AG20443 (cell line): ENCODE data around the gene CNNM2.

Experiments used
- DNase-seq: peaks from one replicate; pipeline ENCODE4 v3.0.0; 2012; ENCODE audit warnings: low spot score, mixed read lengths

CNNM2 gene

DNA sequence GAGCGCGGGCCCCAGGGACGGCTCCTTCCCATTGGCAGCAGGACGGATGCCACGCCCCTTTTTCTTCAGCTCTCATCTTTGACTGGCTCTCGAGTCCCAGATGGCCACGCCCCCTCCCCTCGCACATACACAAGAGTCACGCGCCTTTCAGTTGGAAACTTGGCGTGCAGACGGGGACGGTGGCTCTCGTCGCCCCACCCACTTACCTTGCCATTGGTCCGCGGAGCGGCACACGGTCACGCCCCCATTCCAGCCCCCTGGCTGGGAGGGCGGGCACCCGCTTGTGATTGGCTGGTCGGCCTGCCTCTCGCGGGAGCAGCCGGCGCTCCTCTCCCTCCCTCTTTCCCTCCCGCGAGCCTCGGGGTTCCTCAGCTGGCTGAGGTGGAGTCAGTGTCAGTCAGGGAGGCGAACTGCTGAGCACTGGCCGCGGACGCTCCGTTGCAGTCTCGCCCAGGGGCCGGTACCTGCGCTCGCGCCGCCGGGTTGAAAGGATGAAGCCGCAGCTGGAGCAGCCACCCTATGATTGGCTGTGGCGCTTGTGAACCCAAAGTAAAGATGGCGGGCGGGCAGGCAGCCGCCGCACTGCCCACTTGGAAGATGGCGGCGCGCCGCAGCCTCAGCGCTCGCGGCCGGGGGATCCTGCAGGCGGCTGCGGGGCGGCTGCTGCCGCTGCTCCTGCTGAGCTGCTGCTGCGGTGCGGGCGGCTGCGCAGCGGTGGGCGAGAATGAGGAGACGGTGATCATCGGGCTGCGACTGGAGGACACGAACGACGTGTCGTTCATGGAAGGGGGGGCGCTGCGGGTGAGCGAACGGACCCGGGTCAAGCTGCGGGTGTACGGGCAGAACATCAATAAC is at the start of gene CNNM2:
Gene CNNM2 (plus strand): TSS at position 333 of the 855 bp plus-strand sequence. CDS start 187 bp downstream, at position 520.
- peak; percentile 99 for DNase-seq

DNA sequence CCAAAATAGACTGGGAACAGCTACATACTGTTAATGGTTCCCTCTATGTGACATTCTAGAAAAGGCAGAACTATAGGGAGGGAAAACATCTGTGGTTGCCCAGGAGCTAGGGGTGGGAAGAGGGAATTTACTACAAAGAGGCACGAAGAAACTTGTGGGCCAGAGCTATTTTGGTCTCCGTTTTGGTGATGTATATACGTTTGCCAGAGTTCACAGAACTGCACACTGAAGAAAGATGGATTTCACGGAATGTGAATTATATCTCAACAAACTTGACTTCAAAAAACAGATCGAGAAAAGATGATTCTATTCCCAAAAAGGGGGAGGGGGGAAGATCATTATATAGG is 49.2 kb upstream of the CNNM2 start:
- peak; percentile 19 for DNase-seq

DNA sequence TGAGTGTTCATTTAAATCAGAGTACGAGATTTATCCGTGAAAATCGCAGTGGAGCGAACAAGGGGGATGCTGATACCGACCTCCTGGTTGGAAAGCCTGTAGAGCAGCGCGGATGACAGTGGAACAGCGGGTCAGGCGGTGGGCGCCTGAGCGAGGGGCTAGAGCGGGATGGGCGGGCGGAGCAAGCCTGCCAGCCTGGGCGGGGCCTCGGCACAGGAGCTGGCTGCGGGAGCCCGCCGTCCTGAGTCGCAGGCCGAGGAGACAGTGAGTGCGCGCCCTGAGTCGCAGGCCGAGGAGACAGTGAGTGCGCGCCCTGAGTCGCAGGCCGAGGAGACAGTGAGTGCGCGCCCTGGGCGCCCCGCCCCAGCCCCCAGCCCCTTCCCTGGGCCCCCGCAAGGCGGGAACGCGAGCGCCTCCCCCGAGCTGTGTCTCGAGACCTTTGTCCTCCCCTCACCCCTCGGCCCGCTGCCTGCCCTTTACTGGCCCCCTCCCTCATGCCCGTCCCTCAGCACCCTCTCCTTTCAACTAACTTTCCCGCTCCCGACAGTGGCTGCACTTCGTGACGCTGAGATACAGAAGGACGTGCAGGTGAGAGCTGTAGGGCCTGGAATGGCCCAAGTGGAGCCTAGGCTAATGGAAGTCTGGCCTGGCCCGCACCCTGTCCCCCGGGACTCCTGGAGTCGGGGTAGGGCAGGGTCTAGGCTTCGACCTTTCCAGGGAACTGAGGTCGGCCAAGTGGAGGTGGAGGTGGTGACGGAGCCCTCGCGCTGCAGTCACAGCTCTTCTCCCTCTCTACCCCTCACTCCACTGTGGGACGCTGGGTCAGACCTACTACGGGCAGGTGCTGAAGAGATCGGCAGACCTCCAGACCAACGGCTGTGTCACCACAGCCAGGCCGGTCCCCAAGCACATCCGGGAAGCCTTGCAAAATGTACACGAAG is 48.6 kb upstream of the CNNM2 start, which contains the start of gene AS3MT:
Gene AS3MT (plus strand): TSS at position 213 of the 941 bp plus-strand sequence. CDS start 123 bp downstream, at position 336.
- DNase-seq, result peak; percentile 81

DNA sequence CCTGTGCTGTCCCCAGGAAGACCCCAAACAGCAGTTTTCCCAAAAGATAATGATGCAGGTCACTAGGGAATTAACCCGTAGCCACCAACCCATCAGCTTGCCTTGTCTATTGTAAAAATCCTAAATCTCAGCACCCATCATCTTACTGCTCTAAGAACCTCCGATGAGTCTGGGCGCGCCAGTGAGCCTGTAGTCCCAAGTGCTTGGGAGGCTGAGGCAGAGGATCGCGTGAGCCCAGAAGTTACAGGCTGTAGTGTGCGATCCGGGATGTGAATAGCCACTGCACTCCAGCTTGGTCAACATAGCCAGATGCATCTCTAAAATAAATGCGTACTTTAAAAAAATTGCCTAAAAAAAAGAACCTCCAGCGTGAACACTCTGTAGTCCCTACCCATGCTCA is 47.9 kb upstream of the CNNM2 start:
- no peak for DNase-seq

DNA sequence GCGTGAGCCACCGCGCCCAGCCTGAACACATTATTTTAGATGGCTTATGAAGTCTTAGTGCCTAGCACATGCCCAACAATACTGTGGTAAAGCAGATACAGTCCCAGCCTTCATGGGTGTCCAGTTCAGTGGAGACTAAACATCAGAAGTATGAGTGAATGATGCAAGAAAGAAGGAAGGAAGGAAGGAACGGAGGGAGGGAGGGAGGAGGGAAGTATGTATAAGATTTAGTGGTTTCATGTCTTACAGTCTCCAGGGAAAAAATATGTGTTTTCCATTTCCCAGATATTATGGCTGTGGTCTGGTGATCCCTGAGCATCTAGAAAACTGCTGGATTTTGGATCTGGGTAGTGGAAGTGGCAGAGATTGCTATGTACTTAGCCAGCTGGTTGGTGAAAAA is 45.9 kb upstream of the CNNM2 start:
- DNase-seq, result no peak

- no peak for DNase-seq
Measured at GRCh38 chr10:102876747-102877153, 41.3 kb upstream of the CNNM2 start.

GRCh38 chr10:102878629-102879028 is 39.5 kb upstream of the CNNM2 start:
- no peak for DNase-seq

DNA sequence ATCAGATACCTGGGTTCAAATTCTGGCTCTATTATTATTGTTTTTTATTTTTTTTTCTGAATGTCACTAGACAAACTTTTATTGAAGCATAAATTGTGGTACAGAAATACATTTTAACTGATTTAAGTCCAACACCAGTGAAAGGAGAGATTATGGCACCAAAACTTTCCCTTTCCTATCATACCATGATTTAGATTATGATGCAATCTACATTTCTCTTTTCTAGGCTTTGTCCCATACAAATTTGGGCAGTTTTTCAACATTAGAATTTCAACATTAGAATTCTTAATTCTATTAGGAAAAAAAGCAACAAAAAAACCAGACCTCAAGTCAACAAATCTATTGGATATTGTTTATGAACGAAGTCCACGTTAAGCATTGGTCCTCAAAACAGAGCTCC is 37.8 kb upstream of the CNNM2 start:
- no peak for DNase-seq

GRCh38 chr10:102888048-102888447 is 30.0 kb upstream of the CNNM2 start:
- no peak for DNase-seq

DNA sequence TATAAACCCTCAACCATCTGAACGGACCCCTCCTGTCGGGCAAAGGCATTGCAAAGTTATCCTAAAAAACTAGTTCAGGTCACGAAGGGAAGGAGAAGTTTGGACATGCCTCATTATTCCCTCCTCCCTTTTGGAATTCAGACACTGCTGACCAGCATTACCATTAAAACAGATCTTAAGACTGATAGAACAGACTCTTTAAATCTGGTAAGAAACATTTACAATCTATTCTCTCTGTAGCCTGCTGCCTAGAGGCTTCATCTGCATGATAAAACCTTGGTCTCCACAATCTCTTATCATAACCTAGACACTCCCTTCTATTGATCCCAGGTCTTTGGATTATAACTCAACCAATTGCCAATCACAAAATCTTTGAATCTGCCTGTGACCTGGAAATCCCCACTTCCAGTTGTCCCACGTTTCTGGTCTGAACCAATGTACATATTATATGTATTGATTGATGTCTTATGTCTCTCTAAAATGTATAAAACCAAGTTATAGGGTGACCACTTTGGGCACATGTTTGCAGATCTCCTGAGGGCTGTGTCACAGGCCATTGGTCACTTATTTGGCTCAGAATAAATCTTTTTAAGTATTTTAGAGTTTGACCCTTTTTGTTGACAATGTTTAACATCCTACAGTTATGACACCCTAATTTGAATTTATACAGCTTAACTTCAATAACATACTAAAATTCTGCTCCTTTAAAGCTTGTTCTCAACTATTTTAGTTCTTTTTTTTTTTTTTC is 23.5 kb upstream of the CNNM2 start:
- DNase-seq, result no peak

- no peak for DNase-seq
Measured at GRCh38 chr10:102900006-102900405, 18.1 kb upstream of the CNNM2 start.

- DNase-seq, result no peak
Measured at GRCh38 chr10:102904346-102904745, 13.7 kb upstream of the CNNM2 start.

DNA sequence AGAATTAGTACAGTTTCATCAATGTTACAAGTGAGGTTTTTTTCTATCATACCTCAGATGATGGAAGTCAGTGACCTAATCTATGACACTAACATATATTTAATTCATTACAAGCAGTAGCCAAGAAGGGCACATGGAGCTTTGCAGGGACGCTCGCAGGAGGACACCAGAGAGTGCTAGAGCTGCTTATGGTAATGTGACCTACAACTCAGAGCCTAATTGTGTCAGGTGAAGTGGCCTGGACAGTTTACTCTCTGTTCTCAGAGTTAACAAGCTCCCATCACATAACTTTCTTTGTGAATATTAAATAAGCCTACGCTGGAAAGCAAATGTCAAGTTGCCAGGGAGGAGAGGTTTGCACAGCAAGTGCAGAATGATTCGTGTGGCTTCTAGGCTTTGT is 11.6 kb upstream of the CNNM2 start:
- no peak for DNase-seq

DNA sequence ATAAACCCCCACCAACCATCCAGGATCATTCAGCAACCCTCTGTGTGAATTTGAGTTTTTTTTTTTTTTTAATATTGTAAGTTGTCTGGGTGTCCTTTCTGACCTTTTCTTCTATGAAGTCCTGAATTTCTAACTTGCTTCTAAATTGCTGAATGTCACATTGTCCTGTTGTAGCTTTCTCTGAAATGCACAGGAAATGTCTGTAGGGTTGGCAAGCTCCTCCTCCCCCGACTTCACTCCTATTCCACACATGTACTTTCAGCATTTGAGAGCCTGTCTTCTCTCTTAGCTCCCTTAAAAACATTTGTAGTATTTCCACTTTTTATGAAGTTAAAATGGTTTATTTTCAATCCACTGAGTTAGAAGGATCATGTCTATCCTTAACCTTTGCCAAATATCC is 3.3 kb upstream of the CNNM2 start:
- DNase-seq, result no peak

GRCh38 chr10:102916173-102916572 is 1.9 kb upstream of the CNNM2 start:
- no peak for DNase-seq

GRCh38 chr10:102917314-102917961 is 656 bp upstream of the CNNM2 start:
- peak; percentile 84 for DNase-seq

- peak; percentile 20 for DNase-seq
Measured at GRCh38 chr10:102918817-102919245, 737 bp downstream of the CNNM2 start.

GRCh38 chr10:102919246-102919959 is 1.3 kb downstream of the CNNM2 start:
- peak; percentile 38 for DNase-seq

DNA sequence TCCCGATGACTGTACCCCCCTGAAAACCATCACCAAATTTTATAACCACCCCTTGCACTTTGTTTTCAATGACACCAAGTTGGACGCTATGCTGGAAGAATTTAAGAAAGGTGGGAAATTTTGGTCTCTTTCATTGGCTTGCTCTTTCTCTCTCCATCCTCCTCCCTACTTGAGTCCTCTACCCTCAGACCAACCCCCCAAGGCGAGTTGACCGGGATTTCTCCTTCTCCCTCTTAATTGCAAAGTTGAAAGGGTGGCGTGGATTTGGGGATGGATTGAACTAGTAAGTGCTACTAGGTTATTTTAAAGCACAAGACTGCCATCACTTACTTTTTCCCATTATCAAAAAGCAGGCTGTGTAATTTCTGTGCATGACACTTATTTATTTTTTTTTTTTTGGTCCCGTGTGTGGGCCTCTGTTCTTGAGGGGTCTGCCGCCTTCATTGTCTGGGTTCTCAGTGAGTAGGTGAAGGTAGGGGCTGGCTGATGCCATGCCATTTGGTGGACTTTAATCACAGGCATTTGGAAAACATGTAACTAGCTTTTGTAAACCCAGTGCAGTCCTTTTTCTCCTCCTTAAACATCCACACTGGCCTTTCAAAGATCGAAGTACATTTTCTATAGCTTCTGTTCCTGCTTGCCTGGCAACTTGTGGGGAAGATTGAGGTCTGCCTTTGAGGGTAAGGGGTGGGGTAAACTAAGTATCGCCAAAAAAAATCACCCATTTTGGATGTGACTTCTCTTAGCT is 2.1 kb downstream of the CNNM2 start:
- DNase-seq, result no peak

DNA sequence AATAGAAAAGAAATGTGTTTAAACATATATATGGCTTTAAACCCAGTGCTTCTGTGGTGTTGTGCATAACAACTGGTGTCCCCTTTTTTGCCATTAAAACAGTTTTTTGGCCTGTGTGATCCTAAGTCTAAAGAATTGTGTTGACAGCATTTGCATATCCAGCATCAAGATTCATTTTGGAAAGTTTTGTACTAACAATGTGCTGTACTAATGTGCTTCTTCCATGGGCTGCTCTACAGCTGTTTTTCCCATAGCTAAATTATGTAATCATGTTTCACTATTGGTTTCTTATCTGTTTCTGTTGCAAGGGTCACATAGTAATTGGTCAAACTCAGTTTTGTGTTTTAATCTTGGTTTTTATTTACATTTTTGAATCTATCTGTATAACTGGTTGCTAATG is 5.5 kb downstream of the CNNM2 start:
- no peak for DNase-seq
